ENCODE measurements around the gene ARHGEF10L. TPM values are rescaled to one million over a fixed set of nuclear protein-coding genes. Genes with fewer than 3 reads are reported as not detected.
"Not testable (repeated sequence)": the region's sequence is repeated elsewhere in the genome, so short reads cannot be mapped to it uniquely, and the experiment has no call there.

Gene ARHGEF10L
- 85.1 TPM for polyA plus RNA-seq
- long read RNA-seq, donor 1, partial matches to known transcripts = 6 of 6 reads
- long read RNA-seq, donor 1, other reads (novel, unspliced or antisense) = 0 of 6 reads
- long read RNA-seq, donor 2, partial matches to known transcripts = 0 of 3 reads
- long read RNA-seq, donor 2, other reads (novel, unspliced or antisense) = 0 of 3 reads
- long read RNA-seq, donor 3 = 0 reads
- long read RNA-seq, donor 4, partial matches to known transcripts = 15 of 15 reads
- long read RNA-seq, donor 4, other reads (novel, unspliced or antisense) = 0 of 15 reads
- long read RNA-seq, donor 5, partial matches to known transcripts = 0 of 3 reads
- long read RNA-seq, donor 5, other reads (novel, unspliced or antisense) = 0 of 3 reads
- long read RNA-seq, donor 6, partial matches to known transcripts = 28 of 30 reads
- long read RNA-seq, donor 6, other reads (novel, unspliced or antisense) = 0 of 30 reads
- long read RNA-seq, donor 7, partial matches to known transcripts = 0 of 1 reads
- long read RNA-seq, donor 7, other reads (novel, unspliced or antisense) = 0 of 1 reads
- long read RNA-seq, donor 8, partial matches to known transcripts = 14 of 18 reads
- long read RNA-seq, donor 8, other reads (novel, unspliced or antisense) = 0 of 18 reads
- long read RNA-seq, donor 9, partial matches to known transcripts = 37 of 38 reads
- long read RNA-seq, donor 9, other reads (novel, unspliced or antisense) = 0 of 38 reads
- long read RNA-seq, donor 10, partial matches to known transcripts = 36 of 38 reads
- long read RNA-seq, donor 10, other reads (novel, unspliced or antisense) = 0 of 38 reads
- long read RNA-seq, donor 11, partial matches to known transcripts = 0 of 2 reads
- long read RNA-seq, donor 11, other reads (novel, unspliced or antisense) = 0 of 2 reads

- H3K4me1 ChIP-seq (ENCODE audit: control insufficient read depth, insufficient read depth, low read length) = peaks cover 30% of the 10 kb centered on the region
- no CpG with 5 or more reads among the region's 108 CpGs for WGBS (ENCODE audit: insufficient coverage, low lambda C conversion rate)
- H3K27me3 ChIP-seq (ENCODE audit: control insufficient read depth, insufficient read depth, low read length) = no peaks in the 10 kb centered on the region
- peak within 1 kb of the TSS; percentile 71 for H3K4me3 ChIP-seq (ENCODE audit: low read length)
- DNase-seq = peak in 1 of 2 donors; percentile 53
- H3K9me3 ChIP-seq (ENCODE audit: control insufficient read depth, low read depth, low read length) = no peaks in the 10 kb centered on the region
- H3K36me3 ChIP-seq (ENCODE audit: control insufficient read depth, insufficient read depth, low read length) = no peaks in the 10 kb centered on the region
- H3K27ac ChIP-seq (ENCODE audit: low read length) = peak within 1 kb of the TSS; percentile 66
These were observed at the start of gene ARHGEF10L for GRCh38 chr1:17539477-17540254. TSS of gene ARHGEF10L (plus strand) at chr1:17539698. CDS start at chr1:17580596, 40,898 bp downstream.

- not testable (repeated sequence) for H3K4me1 ChIP-seq (ENCODE audit: control insufficient read depth, insufficient read depth, low read length); DNase-seq; H3K27ac ChIP-seq (ENCODE audit: low read length); H3K36me3 ChIP-seq (ENCODE audit: control insufficient read depth, insufficient read depth, low read length); H3K9me3 ChIP-seq (ENCODE audit: control insufficient read depth, low read depth, low read length); H3K4me3 ChIP-seq (ENCODE audit: low read length); H3K27me3 ChIP-seq (ENCODE audit: control insufficient read depth, insufficient read depth, low read length)
- WGBS (ENCODE audit: insufficient coverage, low lambda C conversion rate) = no CpG with 5 or more reads among the region's 16 CpGs
These were observed 49.6 kb upstream of the ARHGEF10L start for GRCh38 chr1:17489768-17490417.

GRCh38 chr1:17490667-17491066, 48.8 kb upstream of the ARHGEF10L start:
- not testable (repeated sequence) for H3K4me3 ChIP-seq (ENCODE audit: low read length); H3K9me3 ChIP-seq (ENCODE audit: control insufficient read depth, low read depth, low read length); H3K4me1 ChIP-seq (ENCODE audit: control insufficient read depth, insufficient read depth, low read length); H3K36me3 ChIP-seq (ENCODE audit: control insufficient read depth, insufficient read depth, low read length); H3K27me3 ChIP-seq (ENCODE audit: control insufficient read depth, insufficient read depth, low read length); H3K27ac ChIP-seq (ENCODE audit: low read length); DNase-seq
- 100% methylated on average over 1 of the region's 6 CpGs for WGBS (ENCODE audit: insufficient coverage, low lambda C conversion rate)

- no peak overlapping the region for H3K27ac ChIP-seq (ENCODE audit: low read length)
- H3K4me3 ChIP-seq (ENCODE audit: low read length) = no peak overlapping the region
- no peaks in the 10 kb centered on the region for H3K4me1 ChIP-seq (ENCODE audit: control insufficient read depth, insufficient read depth, low read length)
- peak in 1 of 2 donors; percentile 38 for DNase-seq
- no peaks in the 10 kb centered on the region for H3K27me3 ChIP-seq (ENCODE audit: control insufficient read depth, insufficient read depth, low read length)
- H3K36me3 ChIP-seq (ENCODE audit: control insufficient read depth, insufficient read depth, low read length) = no peaks in the 10 kb centered on the region
- no CpG with 5 or more reads among the region's 5 CpGs for WGBS (ENCODE audit: insufficient coverage, low lambda C conversion rate)
- peaks cover 3% of the 10 kb centered on the region for H3K9me3 ChIP-seq (ENCODE audit: control insufficient read depth, low read depth, low read length)
These were observed 45.3 kb upstream of the ARHGEF10L start for GRCh38 chr1:17494114-17494729.

GRCh38 chr1:17496419-17496818, 43.1 kb upstream of the ARHGEF10L start:
- Histone ChIP-seq H3K27ac (ENCODE audit: low read length) (no peak overlapping the region), H3K9me3 (ENCODE audit: control insufficient read depth, low read depth, low read length) (peaks cover 3% of the 10 kb centered on the region), H3K4me1 (ENCODE audit: control insufficient read depth, insufficient read depth, low read length) (no peaks in the 10 kb centered on the region), H3K4me3 (ENCODE audit: low read length) (no peak overlapping the region), H3K27me3 (ENCODE audit: control insufficient read depth, insufficient read depth, low read length) (no peaks in the 10 kb centered on the region), H3K36me3 (ENCODE audit: control insufficient read depth, insufficient read depth, low read length) (no peaks in the 10 kb centered on the region)
- DNase-seq = no peak
- WGBS (ENCODE audit: insufficient coverage, low lambda C conversion rate) = 71% methylated on average over 2 of the region's 4 CpGs

- peak in 1 of 2 donors; percentile 68 for DNase-seq
- H3K4me3 ChIP-seq (ENCODE audit: low read length) = no peak overlapping the region
- H3K4me1 ChIP-seq (ENCODE audit: control insufficient read depth, insufficient read depth, low read length) = peaks cover 6% of the 10 kb centered on the region
- no peak overlapping the region for H3K27ac ChIP-seq (ENCODE audit: low read length)
- H3K9me3 ChIP-seq (ENCODE audit: control insufficient read depth, low read depth, low read length) = peaks cover 3% of the 10 kb centered on the region
- no CpG with 5 or more reads among the region's 4 CpGs for WGBS (ENCODE audit: insufficient coverage, low lambda C conversion rate)
- no peaks in the 10 kb centered on the region for H3K36me3 ChIP-seq (ENCODE audit: control insufficient read depth, insufficient read depth, low read length)
- H3K27me3 ChIP-seq (ENCODE audit: control insufficient read depth, insufficient read depth, low read length) = no peaks in the 10 kb centered on the region
These were observed 41.3 kb upstream of the ARHGEF10L start for GRCh38 chr1:17498214-17498613.

GRCh38 chr1:17502326-17502778, 37.1 kb upstream of the ARHGEF10L start:
- peak; percentile 76 to 79 for DNase-seq
- Histone ChIP-seq H3K4me1 (ENCODE audit: control insufficient read depth, insufficient read depth, low read length) (peaks cover 6% of the 10 kb centered on the region), H3K27ac (ENCODE audit: low read length) (no peak overlapping the region), H3K9me3 (ENCODE audit: control insufficient read depth, low read depth, low read length) (peaks cover 3% of the 10 kb centered on the region), H3K27me3 (ENCODE audit: control insufficient read depth, insufficient read depth, low read length) (no peaks in the 10 kb centered on the region), H3K36me3 (ENCODE audit: control insufficient read depth, insufficient read depth, low read length) (no peaks in the 10 kb centered on the region), H3K4me3 (ENCODE audit: low read length) (no peak overlapping the region)
- no CpG with 5 or more reads among the region's 12 CpGs for WGBS (ENCODE audit: insufficient coverage, low lambda C conversion rate)

- Histone ChIP-seq H3K9me3 (ENCODE audit: control insufficient read depth, low read depth, low read length) (peaks cover 3% of the 10 kb centered on the region), H3K4me3 (ENCODE audit: low read length) (no peak overlapping the region), H3K27ac (ENCODE audit: low read length) (no peak overlapping the region), H3K27me3 (ENCODE audit: control insufficient read depth, insufficient read depth, low read length) (no peaks in the 10 kb centered on the region), H3K36me3 (ENCODE audit: control insufficient read depth, insufficient read depth, low read length) (no peaks in the 10 kb centered on the region), H3K4me1 (ENCODE audit: control insufficient read depth, insufficient read depth, low read length) (peaks cover 6% of the 10 kb centered on the region)
- no peak for DNase-seq
- no CpG with 5 or more reads among the region's 3 CpGs for WGBS (ENCODE audit: insufficient coverage, low lambda C conversion rate)
These were observed 36.4 kb upstream of the ARHGEF10L start for GRCh38 chr1:17503146-17503545.

- no CpG with 5 or more reads among the region's 4 CpGs for WGBS (ENCODE audit: insufficient coverage, low lambda C conversion rate)
- not testable (repeated sequence) for DNase-seq; H3K27ac ChIP-seq (ENCODE audit: low read length); H3K4me3 ChIP-seq (ENCODE audit: low read length); H3K9me3 ChIP-seq (ENCODE audit: control insufficient read depth, low read depth, low read length); H3K36me3 ChIP-seq (ENCODE audit: control insufficient read depth, insufficient read depth, low read length); H3K27me3 ChIP-seq (ENCODE audit: control insufficient read depth, insufficient read depth, low read length)
- peaks cover 13% of the 10 kb centered on the region for H3K4me1 ChIP-seq (ENCODE audit: control insufficient read depth, insufficient read depth, low read length)
These were observed 32.3 kb upstream of the ARHGEF10L start for GRCh38 chr1:17507200-17507599.
